Measurements from ENCODE around the gene LIPF. TPM values are rescaled to one million over a fixed set of nuclear protein-coding genes. Genes with fewer than 3 reads are reported as not detected.

LIPF gene
- total RNA-seq, 1 donor from 2014 or later: not detected

GRCh38 chr10:88687853-88688467, 23.7 kb downstream of the LIPF start:
- Mint-ChIP-seq H3K27ac (no peak overlapping the region), H3K36me3 (no peaks in the 10 kb centered on the region), H3K4me1 (no peaks in the 10 kb centered on the region), H3K4me3 (no peak overlapping the region), H3K27me3 (ENCODE audit: insufficient read depth, low read depth) (peaks cover 2% of the 10 kb centered on the region), H3K9me3 (peaks cover 3% of the 10 kb centered on the region)
- H3K9me3 ChIP-seq (ENCODE audit: low read depth): no peaks in the 10 kb centered on the region
- H3K27ac ChIP-seq: no peak overlapping the region
- no peak overlapping the region for H3K9ac ChIP-seq
- H3K4me3 ChIP-seq: no peak overlapping the region
- no peaks in the 10 kb centered on the region for H3K27me3 ChIP-seq
- TF ChIP-seq EZH2 (IDR thresholded peaks at IDR 0.05) (no peak), CTCF (IDR thresholded peaks at IDR 0.05) (peak; percentile 78)
- H3K4me1 ChIP-seq: no peaks in the 10 kb centered on the region
- H2AFZ ChIP-seq (replicated peaks): no peak overlapping the region
- no peak overlapping the region for H3K4me2 ChIP-seq
- no peaks in the 10 kb centered on the region for H3K36me3 ChIP-seq
- peak; percentile 21 for DNase-seq (ENCODE audit: low spot score)
- no peaks in the 10 kb centered on the region for H3F3A ChIP-seq (ENCODE audit: low read depth)
- no peaks in the 10 kb centered on the region for H4K20me1 ChIP-seq (ENCODE audit: low read depth)
- H3K79me2 ChIP-seq (ENCODE audit: low read depth): no peaks in the 10 kb centered on the region

- no peaks in the 10 kb centered on the region for H3K36me3 ChIP-seq
- no peak overlapping the region for H2AFZ ChIP-seq (replicated peaks)
- no peak for DNase-seq (ENCODE audit: low spot score)
- H3K9me3 ChIP-seq (ENCODE audit: low read depth): no peaks in the 10 kb centered on the region
- peaks cover 2% of the 10 kb centered on the region for H3K27me3 Mint-ChIP-seq (ENCODE audit: insufficient read depth, low read depth)
- TF ChIP-seq CTCF (IDR thresholded peaks at IDR 0.05): no peak
- no peak for TF ChIP-seq EZH2 (IDR thresholded peaks at IDR 0.05)
- no peak for TF ChIP-seq EZH2phosphoT487 (IDR thresholded peaks at IDR 0.05)
- H3K4me3 Mint-ChIP-seq: no peak overlapping the region
- H3K36me3 Mint-ChIP-seq: no peaks in the 10 kb centered on the region
- H3K4me2 ChIP-seq: no peak overlapping the region
- H3K27ac Mint-ChIP-seq: no peak overlapping the region
- H4K20me1 ChIP-seq (ENCODE audit: low read depth): no peaks in the 10 kb centered on the region
- H3K4me1 ChIP-seq: no peaks in the 10 kb centered on the region
- peaks cover 3% of the 10 kb centered on the region for H3K9me3 Mint-ChIP-seq
- H3K9ac ChIP-seq: no peak overlapping the region
- H3K27me3 ChIP-seq: no peaks in the 10 kb centered on the region
- peaks cover 3% of the 10 kb centered on the region for H3K4me1 Mint-ChIP-seq
- H3K27ac ChIP-seq: no peak overlapping the region
- H3K79me2 ChIP-seq (ENCODE audit: low read depth): no peaks in the 10 kb centered on the region
- H3F3A ChIP-seq (ENCODE audit: low read depth): no peaks in the 10 kb centered on the region
- H3K4me3 ChIP-seq: no peak overlapping the region
Measured at GRCh38 chr10:88689366-88689765, 25.1 kb downstream of the LIPF start.

GRCh38 chr10:88693392-88694020, 29.3 kb downstream of the LIPF start:
- Mint-ChIP-seq H3K27me3 (ENCODE audit: insufficient read depth, low read depth) (peaks cover 2% of the 10 kb centered on the region), H3K27ac (no peak overlapping the region), H3K9me3 (peaks cover 3% of the 10 kb centered on the region), H3K4me3 (no peak overlapping the region), H3K4me1 (peaks cover 3% of the 10 kb centered on the region), H3K36me3 (no peaks in the 10 kb centered on the region)
- Histone ChIP-seq H3F3A (ENCODE audit: low read depth) (no peaks in the 10 kb centered on the region), H3K9ac (no peak overlapping the region), H3K4me2 (no peak overlapping the region), H3K27ac (no peak overlapping the region), H3K9me3 (ENCODE audit: low read depth) (no peaks in the 10 kb centered on the region), H4K20me1 (ENCODE audit: low read depth) (no peaks in the 10 kb centered on the region), H3K4me1 (no peaks in the 10 kb centered on the region), H3K4me3 (no peak overlapping the region), H2AFZ (replicated peaks) (no peak overlapping the region), H3K79me2 (ENCODE audit: low read depth) (no peaks in the 10 kb centered on the region), H3K36me3 (no peaks in the 10 kb centered on the region), H3K27me3 (peaks cover 23% of the 10 kb centered on the region)
- TF ChIP-seq EZH2phosphoT487 (IDR thresholded peaks at IDR 0.05) (no peak), EZH2 (IDR thresholded peaks at IDR 0.05) (no peak), CTCF (IDR thresholded peaks at IDR 0.05) (peak; percentile 26)
- peak; percentile 9 for DNase-seq (ENCODE audit: low spot score)
